Ovary (tissue), 3 donors: ENCODE measurements around the gene WDR5B.

ENCODE experiments used
- CTCF ChIP-seq, 3 donors: fragments of 450-650 bp in 2 of 3; fragments of 200-600 bp in 1 of 3; IDR thresholded peaks; one replicate each; pipeline versions ENCODE4 v1.5.1 to v1.8.0; 2016 to 2022; ENCODE audit warnings: antibody characterized with exemption in 3 of 3, mild to moderate bottlenecking in 1 of 3
- EP300 ChIP-seq: sonication (generic); formaldehyde crosslinking; IDR thresholded peaks from one replicate; pipeline ENCODE4 v1.6.1; 2017; ENCODE audit warnings: antibody characterized with exemption
- POLR2A ChIP-seq: fragments of 450-650 bp; IDR thresholded peaks from one replicate; pipeline ENCODE4 v1.6.1; 2017; ENCODE audit warnings: antibody characterized with exemption, mild to moderate bottlenecking, moderate library complexity
- donor health status: DM: no; HTN: no; CAD: no.

GRCh38 chr3:122421101-122421500 is 5.2 kb upstream of the WDR5B start:
- TF ChIP-seq CTCF (IDR thresholded peaks at IDR 0.05) (no peak), POLR2A (no peak), EP300 (no peak)
